OCI-LY3 (cell line): Measurements from ENCODE around the gene GLIS1.

Source experiments
- H2AFZ ChIP-seq: fragments of 200-600, 300-600 bp; shearing (Covaris generic); 2 replicates; pipeline ENCODE4 v1.6.0; 2014; ENCODE audit warnings: antibody characterized with exemption, low read depth, low read length
- H3K27ac ChIP-seq: fragments of 200-600, 300-600 bp; sonication (generic); 2 replicates; pipeline ENCODE4 v1.5.1; 2014; ENCODE audit warnings: mild to moderate bottlenecking, low read length, moderate library complexity, mixed read lengths
- H3K27me3 ChIP-seq: fragments of 200-600, 300-600 bp; sonication (generic); 2 replicates; pipeline ENCODE4 v1.6.1; 2014; ENCODE audit warnings: low read depth, low read length, mixed read lengths
- H3K36me3 ChIP-seq: fragments of 200-600, 300-600 bp; sonication (generic); replicated peaks from 2 replicates; pipeline ENCODE3; 2014; ENCODE audit warnings: low read depth, low read length, mixed read lengths
- H3K4me1 ChIP-seq: fragments of 300-600, 200-600 bp; sonication (generic); 2 replicates; pipeline ENCODE4 v1.6.1; 2014; ENCODE audit warnings: low read length, mixed read lengths
- H3K4me2 ChIP-seq: fragments of 200-600, 300-600 bp; sonication (generic); 2 replicates; pipeline ENCODE4 v1.6.1; 2014; ENCODE audit warnings: low read length, mixed read lengths
- H3K4me3 ChIP-seq: fragments of 300-600, 200-600 bp; sonication (generic); 2 replicates; pipeline ENCODE4 v1.5.1; 2014; ENCODE audit warnings: antibody characterized with exemption, mild to moderate bottlenecking, low read length, moderate library complexity
- H3K79me2 ChIP-seq: fragments of 300-600, 200-600 bp; shearing (Covaris generic); 2 replicates; pipeline ENCODE4 v1.6.1; 2014; ENCODE audit warnings: mild to moderate bottlenecking, low read length, mixed read lengths
- H3K9ac ChIP-seq: fragments of 300-600, 200-600 bp; shearing (Covaris generic); 2 replicates; pipeline ENCODE4 v1.6.0; 2014; ENCODE audit warnings: mild to moderate bottlenecking, low read length, moderate library complexity
- H3K9me3 ChIP-seq: fragments of 200-600, 300-600 bp; shearing (Covaris generic); 2 replicates; pipeline ENCODE4 v1.6.1; 2014; ENCODE audit warnings: low read length, mixed read lengths; ENCODE audit not compliant: insufficient read depth
- H4K20me1 ChIP-seq: fragments of 200-600, 300-600 bp; sonication (generic); 2 replicates; pipeline ENCODE4 v1.6.1; 2016; ENCODE audit warnings: low read length, mixed read lengths; ENCODE audit not compliant: insufficient read depth
- CTCF ChIP-seq: fragments of 200-600, 300-600 bp; sonication (generic); IDR thresholded peaks from 2 replicates; pipeline ENCODE4 v1.5.1; 2014; ENCODE audit warnings: antibody characterized with exemption, low read length, low read depth
- EZH2phosphoT487 ChIP-seq: fragments of 200-600 bp; shearing (Covaris generic); IDR thresholded peaks from 2 replicates; pipeline ENCODE4 v1.6.1; 2018; ENCODE audit warnings: antibody characterized with exemption, mixed run types, low read depth

GLIS1 gene

DNA sequence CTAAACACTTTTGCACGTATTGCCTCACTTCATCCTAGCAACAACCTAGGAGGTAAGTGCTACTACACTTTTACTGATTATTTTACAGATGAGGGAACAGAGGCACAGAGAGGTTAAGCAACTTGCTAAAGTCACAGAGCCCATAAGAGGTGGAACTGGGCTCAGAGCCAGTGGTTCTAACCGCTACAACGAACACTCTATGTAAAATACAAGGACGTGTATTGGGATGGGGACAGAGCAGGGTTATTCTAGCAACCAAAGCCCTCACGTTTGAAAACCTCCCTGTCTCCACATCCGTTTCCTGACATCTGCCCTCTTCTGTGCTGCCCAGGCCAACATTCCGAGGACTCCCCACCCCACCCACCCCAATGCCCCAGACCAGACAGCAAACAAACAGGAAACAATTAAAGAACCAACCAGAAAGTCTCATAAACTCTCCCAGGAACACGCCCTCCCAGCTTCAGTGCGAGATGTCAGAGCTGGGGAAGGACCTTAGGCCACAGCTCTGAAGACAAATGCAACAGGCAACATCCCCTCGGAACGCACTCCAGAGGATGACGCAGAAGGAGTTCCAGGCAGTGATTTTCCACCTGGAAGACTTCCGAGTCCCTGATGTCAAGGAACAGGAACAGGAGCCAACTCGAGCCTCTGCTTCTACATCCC, 41.1 kb downstream of the GLIS1 start:
- no peak for TF ChIP-seq EZH2phosphoT487
- TF ChIP-seq CTCF, result no peak
- Histone ChIP-seq H3K4me3 (no peak overlapping the region), H3K9ac (no peak overlapping the region), H4K20me1 (no peaks in the 10 kb centered on the region), H3K9me3 (no peaks in the 10 kb centered on the region), H3K4me2 (no peak overlapping the region), H3K79me2 (no peaks in the 10 kb centered on the region), H2AFZ (no peak overlapping the region), H3K4me1 (no peaks in the 10 kb centered on the region), H3K27ac (no peak overlapping the region), H3K27me3 (no peaks in the 10 kb centered on the region), H3K36me3 (no peaks in the 10 kb centered on the region)

- Histone ChIP-seq H3K4me1 (no peaks in the 10 kb centered on the region), H2AFZ (no peak overlapping the region), H3K27ac (no peak overlapping the region), H3K9me3 (no peaks in the 10 kb centered on the region), H3K4me2 (no peak overlapping the region), H3K36me3 (no peaks in the 10 kb centered on the region), H3K27me3 (no peaks in the 10 kb centered on the region), H3K4me3 (no peak overlapping the region), H4K20me1 (no peaks in the 10 kb centered on the region), H3K79me2 (no peaks in the 10 kb centered on the region), H3K9ac (no peak overlapping the region)
- TF ChIP-seq EZH2phosphoT487 (no peak), CTCF (no peak)
Measured at GRCh38 chr1:53696990-53697389, 42.0 kb downstream of the GLIS1 start.

DNA sequence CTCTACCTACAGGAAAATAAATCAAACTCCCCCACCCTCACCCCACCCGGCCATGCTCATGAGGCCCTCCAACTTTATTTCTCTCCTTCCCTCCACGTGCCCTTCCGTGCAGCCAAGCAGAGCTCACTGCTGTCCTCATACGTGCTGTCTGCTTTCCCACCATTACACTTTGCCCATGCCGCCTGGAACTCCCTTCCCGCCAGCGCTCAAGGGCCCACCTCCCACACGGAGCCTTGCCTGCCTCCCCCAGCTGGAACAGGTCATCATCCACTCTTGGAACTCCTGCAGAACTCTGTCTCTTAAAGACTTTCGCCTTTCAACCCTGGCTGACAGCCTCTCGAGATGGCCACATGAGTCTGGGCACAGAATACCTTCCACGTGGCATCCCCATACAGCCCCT, 42.4 kb downstream of the GLIS1 start:
- Histone ChIP-seq H3K36me3 (no peaks in the 10 kb centered on the region), H3K9me3 (no peaks in the 10 kb centered on the region), H2AFZ (no peak overlapping the region), H3K4me2 (no peak overlapping the region), H3K27ac (no peak overlapping the region), H3K4me1 (no peaks in the 10 kb centered on the region), H3K27me3 (no peaks in the 10 kb centered on the region), H3K4me3 (no peak overlapping the region), H3K79me2 (no peaks in the 10 kb centered on the region), H3K9ac (no peak overlapping the region), H4K20me1 (no peaks in the 10 kb centered on the region)
- TF ChIP-seq CTCF, result no peak
- TF ChIP-seq EZH2phosphoT487, result no peak

DNA sequence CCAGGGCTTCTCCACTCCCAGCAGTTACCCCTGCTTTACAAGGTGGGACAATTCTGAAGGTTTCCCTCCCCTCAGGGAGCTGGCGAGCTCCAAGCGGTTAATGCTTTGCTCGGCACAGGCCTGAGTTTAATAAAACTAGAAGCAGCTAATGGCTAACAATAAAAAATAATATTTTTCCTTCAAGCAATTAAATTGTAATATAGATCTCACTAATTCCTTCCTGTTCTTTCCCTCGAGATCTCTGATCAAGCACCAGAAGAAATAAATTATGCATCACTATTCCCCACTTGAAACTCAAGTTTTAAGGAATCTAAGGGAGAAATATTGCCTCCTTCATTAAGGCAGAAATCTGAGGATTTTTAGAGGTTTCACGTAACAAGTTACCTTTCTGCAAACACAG, 42.9 kb downstream of the GLIS1 start:
- TF ChIP-seq EZH2phosphoT487, result no peak
- no peak for TF ChIP-seq CTCF
- Histone ChIP-seq H3K4me1 (no peaks in the 10 kb centered on the region), H3K36me3 (no peaks in the 10 kb centered on the region), H2AFZ (no peak overlapping the region), H3K9me3 (no peaks in the 10 kb centered on the region), H3K9ac (no peak overlapping the region), H3K27me3 (no peaks in the 10 kb centered on the region), H3K27ac (no peak overlapping the region), H3K79me2 (no peaks in the 10 kb centered on the region), H4K20me1 (no peaks in the 10 kb centered on the region), H3K4me3 (no peak overlapping the region), H3K4me2 (no peak overlapping the region)
